Measurements from ENCODE around the gene ABHD4. TPM values are rescaled to one million over a fixed set of nuclear protein-coding genes. Genes with fewer than 3 reads are reported as not detected.

ABHD4 gene
- total and polyA plus RNA-seq, 10 of the 15 experiments (the other 5 are each of a cell fraction or from before 2014, with no cell fraction given), result 5.4 to 28.7 (median 10.8) TPM

- no peak for TF ChIP-seq IRF4 (IDR thresholded peaks at IDR 0.05; ENCODE audit: low read depth, low read length)
- 0 out of 2 replicates have a peak, but pooled peaks have one; percentile 15 for TF ChIP-seq EED (IDR thresholded peaks at IDR 0.05; ENCODE audit: low read depth)
- TF ChIP-seq RAD51 (IDR thresholded peaks at IDR 0.05), result no peak
- no peak for TF ChIP-seq ZNF217 (IDR thresholded peaks at IDR 0.05)
- TF ChIP-seq, protein P1, sequence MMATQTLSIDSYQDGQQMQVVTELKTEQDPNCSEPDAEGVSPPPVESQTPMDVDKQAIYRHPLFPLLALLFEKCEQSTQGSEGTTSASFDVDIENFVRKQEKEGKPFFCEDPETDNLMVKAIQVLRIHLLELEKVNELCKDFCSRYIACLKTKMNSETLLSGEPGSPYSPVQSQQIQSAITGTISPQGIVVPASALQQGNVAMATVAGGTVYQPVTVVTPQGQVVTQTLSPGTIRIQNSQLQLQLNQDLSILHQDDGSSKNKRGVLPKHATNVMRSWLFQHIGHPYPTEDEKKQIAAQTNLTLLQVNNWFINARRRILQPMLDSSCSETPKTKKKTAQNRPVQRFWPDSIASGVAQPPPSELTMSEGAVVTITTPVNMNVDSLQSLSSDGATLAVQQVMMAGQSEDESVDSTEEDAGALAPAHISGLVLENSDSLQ (IDR thresholded peaks at IDR 0.05), result no peak
- TF ChIP-seq NFIC (IDR thresholded peaks at IDR 0.05; ENCODE audit: low read depth, low read length), result no peak
- no peak for TF ChIP-seq SMAD1 (IDR thresholded peaks at IDR 0.05; ENCODE audit: low read depth, partially characterized antibody)
- no peak for TF ChIP-seq PAX8 (IDR thresholded peaks at IDR 0.05)
- no peak for TF ChIP-seq ESRRA (IDR thresholded peaks at IDR 0.05; ENCODE audit: low read length)
Observed at GRCh38 chr14:22563987-22564386, 34.1 kb upstream of the ABHD4 start (continued).

DNA sequence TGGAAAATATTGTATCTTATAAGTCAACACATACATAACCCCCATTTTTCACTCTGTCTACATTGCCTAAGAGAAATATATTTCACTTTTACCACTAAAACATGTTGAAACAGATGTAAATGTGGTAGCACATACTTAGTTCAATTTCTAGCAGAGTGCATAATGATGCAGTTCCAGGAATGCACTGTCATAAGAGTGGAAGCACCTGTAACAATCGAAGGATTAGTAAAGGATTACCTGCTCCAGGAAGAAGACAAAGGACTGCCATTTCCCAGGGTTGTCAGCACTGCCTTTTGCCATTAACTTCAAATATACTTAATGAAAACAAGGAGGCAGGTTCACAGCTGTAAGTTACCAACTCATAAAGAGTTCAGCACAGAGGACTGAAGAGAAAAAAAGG lies 33.6 kb upstream of the ABHD4 start:
- H3K9ac ChIP-seq (ENCODE audit: control insufficient read depth, insufficient read depth, low read length), result peak overlapping the region; percentile 38
- 0% methylated on average over 1 of the region's 1 CpG for WGBS (ENCODE audit: insufficient coverage, insufficient replicate concordance, low lambda C conversion rate, missing lambda C conversion rate)
- in situ Hi-C loops (cut with MboI) (no loop called here), intact Hi-C loops (cut with micrococcal nuclease; ENCODE audit: unreplicated experiment) (no loop called here)
- no peaks in the 10 kb centered on the region for H3K9me3 ChIP-seq (replicated peaks; ENCODE audit: control insufficient read depth, insufficient read depth, low read length)
- H3K27me3 ChIP-seq (replicated peaks in 1 of 2; ENCODE audit: control insufficient read depth in 2 of 2, insufficient read depth in 2 of 2, low read length in 1 of 2), result no peaks in the 10 kb centered on the region
- peak overlapping the region; percentile 45 for H3K4me2 ChIP-seq (ENCODE audit: control insufficient read depth, insufficient read depth)
- H3K4me3 ChIP-seq, result no peak overlapping the region
- no peak for FAIRE-seq
- H3K36me3 ChIP-seq (ENCODE audit: control insufficient read depth in 2 of 2, insufficient read depth in 2 of 2, low read length in 1 of 2), result peaks cover 0 to 3% of the 10 kb centered on the region in 2 experiments; a peak in 1 of 4 replicates
- peaks cover 90% of the 10 kb centered on the region for H3K4me1 ChIP-seq (ENCODE audit: control insufficient read depth, insufficient read depth, low read length)
- no peak overlapping the region for H2AFZ ChIP-seq (ENCODE audit: control insufficient read depth, low read depth, low read length)
- peak overlapping the region; percentile 97 for H3K27ac ChIP-seq (ENCODE audit: control insufficient read depth, insufficient read depth)
- no TSS peak for BruUV-seq (replicated peaks)
- no peak for ATAC-seq
- CTCF ChIA-PET, result interaction anchor here (1.0 to 12.5 kb wide), 17 partner anchors 8 to 291 kb away, joined by 3 to 236 read pairs (median 4); partner anchors contain the start of gene DAD1
- peaks cover 31% of the 10 kb centered on the region for H3K79me2 ChIP-seq (ENCODE audit: control insufficient read depth, insufficient read depth, low read length)
- DNase-seq (ENCODE audit: low read depth, low spot score), result no peak
- SMC1A ChIA-PET (ENCODE audit: uncharacterized antibody, unreplicated experiment), result interaction anchor here (0.6 to 6.1 kb wide), 18 partner anchors 9 to 332 kb away, joined by 3 to 53 read pairs (median 6); partner anchors contain the start of gene DAD1
- H4K20me1 ChIP-seq (ENCODE audit: control insufficient read depth, insufficient read depth), result no peaks in the 10 kb centered on the region
- RAD21 ChIA-PET (ENCODE audit: unreplicated experiment), result interaction anchor here (0.7 to 11.3 kb wide), 20 partner anchors 9 to 247 kb away, joined by 3 to 190 read pairs (median 6); no protein-coding TSS in a partner anchor
- POLR2A ChIA-PET, result interaction anchor here (0.8 to 3.1 kb wide), 8 partner anchors 34 to 306 kb away, joined by 3 to 16 read pairs (median 4); no protein-coding TSS in a partner anchor
- no peak for TF ChIP-seq PRDM15 (CRISPR knock-in tag; IDR thresholded peaks at IDR 0.05)
- TF ChIP-seq ESRRA (IDR thresholded peaks at IDR 0.05; ENCODE audit: low read length), result no peak
- TF ChIP-seq ZNF384 (IDR thresholded peaks at IDR 0.05; ENCODE audit: borderline replicate concordance, low read depth, low read length), result no peak
- TF ChIP-seq POLR2AphosphoS2 (IDR thresholded peaks at IDR 0.05; ENCODE audit: low read depth, low read length), result 0 out of 2 replicates have a peak, but pooled peaks have one; percentile 38
- peak; percentile 46 for TF ChIP-seq POLR2AphosphoS5 (IDR thresholded peaks at IDR 0.05; ENCODE audit: low read length)
- no peak for TF ChIP-seq MYC (IDR thresholded peaks at IDR 0.05; ENCODE audit: insufficient read depth, insufficient read length, insufficient replicate concordance, low read length, severe bottlenecking)
- no peak for TF ChIP-seq CHD1 (IDR thresholded peaks at IDR 0.05; ENCODE audit: low read depth, low read length)
- no peak for TF ChIP-seq SRF (IDR thresholded peaks at IDR 0.05; ENCODE audit: low read depth in 2 of 2, low read length in 2 of 2)
- no peak for TF ChIP-seq RAD51 (IDR thresholded peaks at IDR 0.05)
